Common myeloid progenitor, CD34-positive (primary cell): ENCODE results near the gene CD93.
A peak's percentile ranks its signal among the peaks of the same experiment; 100 is the strongest.

Experiments used
- CTCF ChIA-PET: fragments of 350-600 bp; sonication (Branson Sonifier 250); formaldehyde crosslinking; loops from one replicate; lab custom pipeline; 2021; ENCODE audit warnings: antibody characterized with exemption; lab: Charles Lee
- POLR2A ChIA-PET: fragments of 350-600 bp; sonication (Branson Sonifier 250); formaldehyde crosslinking; loops from one replicate; lab custom pipeline; 2021; ENCODE audit warnings: antibody characterized with exemption; lab: Charles Lee
- DNase-seq, 3 donors: peaks; one replicate each; pipeline versions ENCODE4 v3.0.0 to v3.0.0-alpha.2; 2013
- H3K27ac ChIP-seq, 2 experiments: 1 replicate in 1 of 2; 2 replicates in 1 of 2; pipeline ENCODE4 v1.7.0; 2013; ENCODE audit warnings: inconsistent platforms in 2 of 2, low read length in 2 of 2, mild to moderate bottlenecking in 2 of 2, low read depth in 1 of 2, moderate library complexity in 1 of 2; ENCODE audit not compliant: severe bottlenecking in 2 of 2, insufficient read depth in 1 of 2, poor library complexity in 1 of 2
- H3K27me3 ChIP-seq, 5 experiments: replicated peaks in 2 of 5; 1 replicate in 3 of 5; 2 replicates in 2 of 5; pipeline versions ENCODE4 v1.6.1 to v1.7.0; 2013; ENCODE audit warnings: low read length in 4 of 5, mild to moderate bottlenecking in 2 of 5, moderate library complexity in 2 of 5, inconsistent platforms in 1 of 5; ENCODE audit not compliant: insufficient read depth in 5 of 5, control insufficient read depth in 4 of 5
- H3K36me3 ChIP-seq, 4 experiments: 1 replicate in 2 of 4; 2 replicates in 2 of 4; pipeline versions ENCODE4 v1.6.1 to v1.7.0; 2013; ENCODE audit warnings: low read length in 3 of 4, control low read depth in 1 of 4, mild to moderate bottlenecking in 1 of 4; ENCODE audit not compliant: control insufficient read depth in 4 of 4, insufficient read depth in 4 of 4
- H3K4me1 ChIP-seq, 4 experiments: 1 replicate in 3 of 4; 2 replicates in 1 of 4; pipeline versions ENCODE4 v1.6.1 to v1.7.1; 2013; ENCODE audit warnings: low read length in 3 of 4, mild to moderate bottlenecking in 3 of 4, control low read depth in 1 of 4, inconsistent platforms in 1 of 4, moderate library complexity in 1 of 4; ENCODE audit not compliant: control insufficient read depth in 4 of 4, insufficient read depth in 4 of 4; ENCODE audit errors: control extremely low read depth in 1 of 4
- H3K4me3 ChIP-seq, 7 experiments: 1 replicate in 4 of 7; 2 replicates in 3 of 7; pipeline versions ENCODE4 v1.5.1 to v1.7.0; 2013; ENCODE audit warnings: mild to moderate bottlenecking in 7 of 7, low read length in 6 of 7, moderate library complexity in 6 of 7, inconsistent platforms in 2 of 7, low read depth in 2 of 7, control low read depth in 1 of 7; ENCODE audit not compliant: insufficient read depth in 4 of 7, control insufficient read depth in 1 of 7; ENCODE audit errors: extremely low read depth in 1 of 7
- H3K9me3 ChIP-seq, 5 experiments: 1 replicate in 4 of 5; 2 replicates in 1 of 5; pipeline versions ENCODE4 v1.6.1 to v1.7.1; 2013; ENCODE audit warnings: low read length in 4 of 5, mild to moderate bottlenecking in 2 of 5, inconsistent platforms in 1 of 5, low read depth in 1 of 5, moderate library complexity in 1 of 5; ENCODE audit not compliant: control insufficient read depth in 4 of 5, insufficient read depth in 2 of 5; ENCODE audit errors: control extremely low read depth in 1 of 5
- WGBS: methylation state at CpG from one replicate; pipeline ENCODE4 v1.1.5; 2013; ENCODE audit not compliant: insufficient coverage; 5-methylcytosine and 5-hydroxymethylcytosine counted together

CD93 gene

DNA sequence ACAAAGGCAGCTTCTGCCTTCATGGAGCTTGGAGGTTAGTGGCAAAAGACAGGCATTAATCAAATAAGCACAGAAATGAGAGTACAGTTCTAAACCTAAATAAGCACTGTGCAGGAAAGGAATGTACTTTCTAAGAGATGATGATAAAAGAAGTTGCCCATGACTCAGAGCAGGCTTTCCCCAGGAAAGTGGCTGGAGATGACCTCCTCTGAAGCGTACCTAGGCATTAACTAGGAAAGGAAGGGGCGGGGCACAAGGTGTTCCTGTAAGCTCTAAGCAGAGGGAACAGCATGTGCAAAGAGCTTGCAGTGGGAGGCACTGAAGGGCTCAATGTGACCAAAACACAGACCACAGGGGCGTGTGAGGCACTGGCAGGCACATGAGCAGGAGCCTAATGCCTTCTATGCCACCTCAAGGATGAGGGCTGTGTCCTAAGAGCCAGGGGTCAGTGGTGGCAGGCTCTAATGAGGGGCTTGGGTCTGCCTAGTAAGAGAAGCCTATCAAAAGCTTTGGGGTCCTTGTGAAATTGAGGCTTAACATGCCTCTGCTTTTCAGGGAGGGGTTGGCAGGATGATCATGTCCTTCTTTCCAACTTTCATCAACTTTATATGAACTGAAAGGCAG is 46.1 kb downstream of the CD93 start:
- ChIA-PET CTCF (interaction anchor here (0.6 to 1.5 kb wide), 2 partner anchors 12 to 21 kb away, joined by 3 to 5 read pairs; no protein-coding TSS in a partner anchor), POLR2A (no interaction called here)
- 87% methylated on average over 3 of the region's 3 CpGs for WGBS
- Histone ChIP-seq H3K9me3 (no peaks in the 10 kb centered on the region), H3K27me3 (peaks cover 0 to 35% (median 8%) of the 10 kb centered on the region in 5 experiments), H3K27ac (no peak overlapping the region), H3K4me1 (peaks cover 0 to 14% (median 7%) of the 10 kb centered on the region in 4 experiments), H3K4me3 (no peak overlapping the region), H3K36me3 (no peaks in the 10 kb centered on the region)
- no peak for DNase-seq

DNA sequence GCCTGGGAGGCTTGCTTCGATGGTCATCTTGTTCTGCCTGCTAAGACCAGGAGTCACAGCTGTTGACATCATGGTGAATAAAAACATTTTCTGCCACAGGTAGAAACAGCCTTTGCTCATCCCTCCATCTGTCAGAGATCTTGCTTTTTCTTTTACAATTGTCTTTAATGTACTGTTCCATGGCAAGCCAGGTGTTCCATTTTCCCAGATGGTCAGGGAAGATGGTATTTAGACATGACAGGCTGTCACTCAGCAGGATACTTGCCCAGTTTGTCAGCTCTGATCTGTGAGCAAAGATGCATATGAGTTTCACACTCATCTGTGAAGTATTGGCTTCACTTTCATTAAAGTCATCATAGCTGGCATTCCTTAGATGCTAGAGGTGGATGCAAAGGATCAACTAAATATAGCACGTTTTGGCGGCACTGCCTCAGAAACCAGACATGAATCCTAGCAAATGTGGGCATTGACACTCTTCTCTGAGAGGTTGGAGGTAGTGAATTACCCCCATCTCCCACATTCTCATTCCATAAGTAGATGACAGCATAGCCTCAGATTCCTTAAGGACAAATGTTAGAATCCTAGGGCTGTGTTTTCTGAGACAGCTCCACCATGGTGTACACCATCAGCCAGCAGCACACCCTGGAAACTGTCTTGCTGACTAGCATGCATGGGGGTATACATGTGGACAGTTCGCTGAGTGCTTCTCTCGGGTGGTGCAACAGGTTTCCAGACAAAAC is 46.8 kb downstream of the CD93 start:
- H3K27me3 ChIP-seq, result peaks cover 0 to 42% (median 8%) of the 10 kb centered on the region in 5 experiments
- ChIA-PET CTCF (interaction anchor here (1.5 kb wide), 1 partner anchor 12 kb away, joined by 5 read pairs; no protein-coding TSS in a partner anchor), POLR2A (no interaction called here)
- no peaks in the 10 kb centered on the region for H3K36me3 ChIP-seq
- H3K9me3 ChIP-seq, result no peaks in the 10 kb centered on the region
- H3K27ac ChIP-seq, result no peak overlapping the region
- WGBS, result 92% methylated on average over 5 of the region's 5 CpGs
- no peak for DNase-seq
- H3K4me3 ChIP-seq, result no peak overlapping the region
- H3K4me1 ChIP-seq, result peaks cover 0 to 10% (median 8%) of the 10 kb centered on the region in 4 experiments

GRCh38 chr20:23037017-23037481 is 49.1 kb downstream of the CD93 start:
- no peak overlapping the region for H3K27ac ChIP-seq
- peaks cover 0 to 45% (median 8%) of the 10 kb centered on the region in 5 experiments for H3K27me3 ChIP-seq
- peaks cover 4 to 25% (median 21%) of the 10 kb centered on the region in 4 experiments for H3K4me1 ChIP-seq
- H3K4me3 ChIP-seq, result no peak overlapping the region
- no peak for DNase-seq
- 8% methylated on average over 2 of the region's 3 CpGs for WGBS
- ChIA-PET POLR2A (no interaction called here), CTCF (interaction anchor here (1.0 to 2.7 kb wide), 2 partner anchors 14 to 304 kb away, joined by 3 to 11 read pairs; no protein-coding TSS in a partner anchor)
- no peaks in the 10 kb centered on the region for H3K36me3 ChIP-seq
- H3K9me3 ChIP-seq, result no peaks in the 10 kb centered on the region

- H3K27ac ChIP-seq, result no peak overlapping the region
- 99% methylated on average over 11 of the region's 11 CpGs for WGBS
- no peak for DNase-seq
- no peaks in the 10 kb centered on the region for H3K36me3 ChIP-seq
- H3K27me3 ChIP-seq, result peaks cover 0 to 43% (median 8%) of the 10 kb centered on the region in 5 experiments
- no peak overlapping the region for H3K4me3 ChIP-seq
- peaks cover 4 to 27% (median 21%) of the 10 kb centered on the region in 4 experiments for H3K4me1 ChIP-seq
- ChIA-PET CTCF (interaction anchor here (2.7 kb wide), 1 partner anchor 14 kb away, joined by 11 read pairs; no protein-coding TSS in a partner anchor), POLR2A (no interaction called here)
- no peaks in the 10 kb centered on the region for H3K9me3 ChIP-seq
These were observed 49.8 kb downstream of the CD93 start for GRCh38 chr20:23036371-23036770.

- WGBS, result 90% methylated on average over 41 of the region's 41 CpGs
- Histone ChIP-seq H3K27me3 (peaks cover 0 to 42% (median 8%) of the 10 kb centered on the region in 5 experiments), H3K36me3 (no peaks in the 10 kb centered on the region), H3K4me1 (peaks cover 4 to 27% (median 21%) of the 10 kb centered on the region in 4 experiments), H3K27ac (no peak overlapping the region), H3K4me3 (peak overlapping the region in 2 of 7 experiments; percentile 46 to 50), H3K9me3 (no peaks in the 10 kb centered on the region)
- no peak for DNase-seq
- CTCF ChIA-PET, result interaction anchor here (2.7 kb wide), 1 partner anchor 15 kb away, joined by 11 read pairs; no protein-coding TSS in a partner anchor
- POLR2A ChIA-PET, result no interaction called here
These were observed 50.4 kb downstream of the CD93 start for GRCh38 chr20:23035731-23036130.

- peaks cover 0 to 42% (median 8%) of the 10 kb centered on the region in 5 experiments for H3K27me3 ChIP-seq
- ChIA-PET POLR2A (no interaction called here), CTCF (interaction anchor here (1.2 to 2.7 kb wide), 2 partner anchors 16 kb away, joined by 6 to 11 read pairs; no protein-coding TSS in a partner anchor)
- H3K27ac ChIP-seq, result no peak within 1 kb of the TSS
- no peaks in the 10 kb centered on the region for H3K9me3 ChIP-seq
- peaks cover 4 to 31% (median 21%) of the 10 kb centered on the region in 4 experiments for H3K4me1 ChIP-seq
- DNase-seq, result peak in 2 of 3 donors; percentile 43
- H3K4me3 ChIP-seq, result peak within 1 kb of the TSS in 3 of 7 experiments; percentile 37 to 50 (median 46)
- no peaks in the 10 kb centered on the region for H3K36me3 ChIP-seq
- WGBS, result 15% methylated on average over 75 of the region's 83 CpGs
These were observed 51.1 kb downstream of the CD93 start, which contains the start of gene SSTR4 for GRCh38 chr20:23034721-23035671. Gene SSTR4, plus strand, starts transcription at chr20:23035312. Its CDS starts 172 bp downstream, at chr20:23035484.
